GM21526 (cell line): Measurements from ENCODE around the gene PANK3.
"Not testable (repeated sequence)": the region's sequence is repeated elsewhere in the genome, so short reads cannot be mapped to it uniquely, and the experiment has no call there.

Experiments
- ATAC-seq: cut with Tn5 transposase; IDR thresholded peaks from one replicate; pipeline ENCODE4 v1.9.1; 2021; ENCODE audit warnings: moderate library complexity; ENCODE audit not compliant: unreplicated experiment, low FRiP score

PANK3 gene

DNA sequence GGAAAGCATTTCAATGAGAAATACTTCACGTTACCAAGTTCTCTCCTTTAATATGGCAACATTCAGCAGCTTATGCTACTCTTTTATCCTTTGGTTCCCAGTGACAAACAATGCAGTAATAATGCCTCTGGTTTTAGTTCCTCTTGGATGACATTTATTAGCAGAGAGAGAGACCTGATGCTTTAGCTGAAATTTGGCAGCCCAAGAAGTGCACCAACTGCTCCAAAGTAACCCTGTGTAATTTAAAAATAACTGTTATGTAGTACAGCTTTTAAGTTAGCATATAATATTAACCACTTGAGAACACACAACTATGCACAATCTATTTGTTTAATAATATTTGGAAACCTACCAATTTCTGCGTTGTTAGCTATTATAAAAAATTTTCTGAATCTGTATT lies 21.8 kb downstream of the PANK3 start:
- no peak for ATAC-seq

DNA sequence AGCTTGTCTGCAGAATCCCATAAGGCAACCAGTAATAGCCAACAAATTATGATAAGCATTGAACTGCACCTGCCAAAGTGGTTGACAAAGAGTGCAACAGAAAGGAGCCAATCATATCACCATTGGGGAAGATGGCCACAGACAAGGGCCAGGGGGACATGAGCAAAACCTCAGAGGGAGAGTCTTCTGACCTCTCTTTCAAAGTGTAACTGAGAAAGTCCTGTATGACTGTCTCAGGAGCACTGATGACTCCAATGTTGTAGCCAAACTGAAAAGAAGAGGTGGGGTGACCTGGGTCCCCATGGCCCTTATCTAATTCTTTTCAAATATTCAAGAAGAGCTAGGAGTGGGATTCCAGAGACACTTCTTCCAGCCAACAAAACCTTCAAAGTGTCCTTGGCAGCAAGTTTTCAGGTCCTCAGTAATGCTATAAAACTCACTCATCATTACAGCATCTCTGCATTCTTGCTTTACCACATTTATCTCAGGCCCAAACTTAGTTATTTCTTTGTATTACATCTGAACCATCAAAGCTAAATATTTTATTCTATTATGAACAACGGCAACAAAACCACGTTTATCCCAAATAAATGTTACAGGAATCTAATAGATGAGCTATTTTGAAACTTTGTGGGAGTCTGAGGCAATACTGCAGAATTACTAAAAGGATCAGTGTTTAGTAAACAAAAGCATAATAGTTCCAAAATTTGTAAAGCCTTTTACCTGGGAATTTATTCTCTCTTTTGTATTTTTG lies 25.6 kb downstream of the PANK3 start:
- no peak for ATAC-seq

DNA sequence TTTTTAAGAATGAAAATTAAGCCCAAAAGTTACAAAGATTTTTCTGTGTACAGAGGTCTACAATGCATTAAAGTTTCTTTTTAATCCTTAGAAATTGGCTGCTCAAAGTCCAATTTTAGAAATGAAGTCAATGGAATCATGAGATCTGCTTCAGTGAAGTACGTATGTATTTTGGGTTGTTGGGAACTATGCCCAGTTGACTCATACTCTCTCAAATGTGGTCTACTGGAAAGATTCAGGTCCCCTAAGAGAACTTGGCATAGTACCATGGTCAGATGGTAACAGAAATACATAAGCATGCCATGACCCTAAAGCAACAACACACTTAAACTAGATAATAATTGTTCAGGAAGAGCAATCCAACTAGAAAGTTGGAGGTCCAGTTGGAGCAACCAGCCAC lies 27.0 kb downstream of the PANK3 start:
- ATAC-seq = no peak

DNA sequence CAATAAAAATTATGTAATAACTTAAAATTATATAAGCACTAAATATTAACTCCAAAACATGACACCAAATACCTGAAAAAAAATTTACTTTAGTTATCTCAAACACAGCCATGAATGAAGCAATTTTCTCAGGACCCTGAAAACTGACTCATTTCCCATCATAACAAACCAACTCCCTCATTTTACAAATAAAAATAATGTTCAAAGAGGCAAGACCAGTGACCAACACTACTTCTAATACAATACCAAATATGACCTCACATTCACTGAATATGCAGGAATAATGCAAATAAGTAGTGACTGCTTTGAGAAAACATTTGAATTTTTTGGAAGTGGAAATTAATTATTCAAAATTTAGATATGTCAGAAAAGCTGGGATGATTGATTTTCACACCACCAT lies 28.5 kb downstream of the PANK3 start:
- ATAC-seq = no peak

DNA sequence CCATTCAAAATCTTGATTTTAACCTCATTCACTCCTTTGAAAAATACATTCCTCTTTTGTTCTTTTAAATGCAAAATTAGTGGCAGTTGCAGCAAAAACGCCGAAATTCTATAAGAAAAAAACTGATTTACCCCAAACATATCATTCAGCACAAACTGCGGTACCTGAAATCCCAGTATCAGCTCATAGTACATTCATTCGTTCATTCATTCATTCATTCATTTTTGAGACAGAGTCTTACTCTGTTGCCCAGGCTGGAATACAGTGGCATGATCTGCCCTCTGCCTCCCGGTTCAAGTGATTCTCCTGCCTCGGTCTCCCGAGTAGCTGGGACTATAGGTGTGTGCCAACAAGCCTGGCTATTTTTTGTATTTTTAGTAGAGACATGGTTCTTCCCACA lies 29.6 kb downstream of the PANK3 start:
- ATAC-seq = no peak

DNA sequence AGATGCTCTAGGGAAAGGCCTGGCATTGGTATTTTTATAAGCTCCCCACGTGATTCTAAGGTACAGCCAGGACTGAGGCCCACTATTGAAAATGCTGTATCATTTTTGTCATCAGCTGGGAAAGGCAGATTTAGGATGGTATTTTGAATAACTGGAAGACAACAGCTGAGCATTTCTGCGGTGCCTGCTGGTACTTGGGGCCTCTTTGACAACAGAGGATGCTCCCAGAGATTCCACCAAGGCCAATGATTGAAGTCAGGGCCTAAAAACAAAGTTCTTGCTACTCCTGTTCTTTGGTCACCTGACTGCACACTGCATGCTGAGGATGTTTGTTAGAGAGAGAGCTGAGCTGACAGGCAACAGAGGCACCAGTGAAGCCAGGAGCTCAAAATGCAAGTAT lies 42.0 kb downstream of the PANK3 start:
- no peak for ATAC-seq

DNA sequence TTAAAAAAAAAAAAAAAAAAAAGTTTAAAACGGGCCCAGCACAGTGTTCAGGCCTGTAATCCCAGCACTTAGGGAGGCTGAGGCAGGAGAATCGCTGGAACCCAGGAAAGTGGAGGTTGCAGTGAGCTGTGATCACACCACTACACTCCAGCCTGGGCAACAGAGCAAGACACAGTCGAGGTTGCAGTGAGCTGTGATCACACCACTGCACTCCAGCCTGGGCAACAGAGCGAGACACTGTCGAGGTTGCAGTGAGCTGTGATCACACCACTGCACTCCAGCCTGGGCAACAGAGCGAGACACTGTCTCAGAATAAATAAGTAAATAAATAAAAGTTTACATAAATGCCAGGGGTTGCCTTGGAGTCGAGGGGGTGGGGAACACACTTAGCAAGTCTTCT lies 44.8 kb downstream of the PANK3 start:
- ATAC-seq = not testable (repeated sequence)

DNA sequence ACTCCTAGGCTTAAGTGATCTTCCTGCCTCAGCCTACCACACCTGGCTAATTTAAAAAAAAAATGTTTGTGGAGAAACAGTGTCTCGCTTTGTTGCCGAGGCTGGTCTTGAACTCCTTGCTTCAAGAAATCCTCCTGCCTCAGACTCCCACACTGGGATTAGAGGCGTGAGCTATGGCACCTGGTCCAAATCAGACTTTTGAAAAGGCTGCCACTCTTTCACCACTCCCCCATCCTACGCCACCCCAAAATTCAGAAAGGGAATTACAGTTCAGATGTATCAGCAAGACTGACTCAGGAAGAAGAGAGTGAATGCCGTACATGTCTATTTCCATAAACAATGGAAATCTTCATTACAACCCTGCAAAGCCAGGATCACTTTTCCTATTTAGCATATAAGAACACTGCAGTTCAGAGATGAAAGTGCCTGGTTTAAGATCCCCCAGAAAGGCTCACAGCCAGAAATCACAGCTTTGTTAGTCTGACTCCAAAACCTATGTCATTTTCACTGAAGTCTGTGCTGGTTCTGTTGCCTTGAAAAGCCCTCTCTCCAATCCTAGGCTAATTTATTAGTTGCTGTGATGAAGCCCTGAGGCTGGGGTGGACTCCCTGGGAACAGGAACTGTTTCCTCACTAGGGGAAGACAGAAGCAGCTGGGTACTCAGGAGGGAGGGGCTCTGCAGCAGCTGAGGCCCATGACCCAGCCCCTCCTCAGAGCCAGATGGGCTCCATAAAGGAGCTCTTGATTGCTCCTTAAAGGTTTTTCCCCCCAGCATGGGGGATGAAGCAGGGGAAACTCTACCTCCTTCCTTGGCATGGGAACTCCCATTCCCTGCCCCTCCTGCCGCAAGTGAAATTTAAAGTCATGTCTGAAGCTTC lies 46.9 kb downstream of the PANK3 start:
- ATAC-seq = no peak

DNA sequence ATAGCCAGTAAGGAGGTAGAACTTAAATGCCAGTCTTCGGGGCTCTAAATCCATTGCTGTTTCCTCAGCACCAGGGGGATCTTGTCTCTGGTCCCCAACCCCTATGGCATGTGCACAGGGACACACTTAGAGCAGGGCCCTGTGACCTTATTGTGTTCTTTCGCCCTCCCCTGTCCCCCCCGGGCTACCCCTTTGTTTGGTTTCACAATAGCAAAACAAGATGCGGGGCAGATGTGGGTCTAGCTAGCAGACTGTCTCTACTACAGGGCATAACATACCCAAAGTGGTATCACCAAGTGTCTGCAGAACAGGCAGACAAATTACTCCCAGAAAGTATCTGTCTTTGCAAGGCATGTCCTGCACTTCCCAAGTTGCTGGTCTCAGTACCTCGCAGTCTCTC lies 48.0 kb downstream of the PANK3 start:
- ATAC-seq = no peak

DNA sequence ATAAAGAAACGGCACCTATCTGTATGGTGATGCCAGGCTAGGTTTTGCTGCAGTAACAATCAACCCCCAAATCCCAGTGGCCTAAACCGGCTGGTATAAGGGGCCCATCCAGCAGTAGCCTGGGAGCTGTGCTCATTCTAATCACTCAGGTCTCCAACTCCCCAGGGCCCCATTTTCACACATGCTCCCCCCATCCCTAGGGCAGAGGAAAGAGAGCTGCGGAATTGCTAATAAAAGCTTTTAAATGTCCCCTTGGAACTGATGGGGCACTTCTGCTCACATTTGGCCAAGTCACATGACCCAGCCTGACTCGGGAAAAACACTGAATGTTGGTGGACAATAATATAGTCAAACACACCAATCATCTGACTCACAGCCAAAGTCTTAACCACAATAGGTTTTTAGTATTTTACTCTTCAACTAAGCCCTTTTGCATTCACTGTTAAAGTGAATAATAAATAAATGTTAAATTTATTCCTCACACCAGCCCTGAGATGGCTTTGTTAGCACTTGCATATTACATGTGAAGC lies 48.5 kb downstream of the PANK3 start:
- ATAC-seq = no peak

DNA sequence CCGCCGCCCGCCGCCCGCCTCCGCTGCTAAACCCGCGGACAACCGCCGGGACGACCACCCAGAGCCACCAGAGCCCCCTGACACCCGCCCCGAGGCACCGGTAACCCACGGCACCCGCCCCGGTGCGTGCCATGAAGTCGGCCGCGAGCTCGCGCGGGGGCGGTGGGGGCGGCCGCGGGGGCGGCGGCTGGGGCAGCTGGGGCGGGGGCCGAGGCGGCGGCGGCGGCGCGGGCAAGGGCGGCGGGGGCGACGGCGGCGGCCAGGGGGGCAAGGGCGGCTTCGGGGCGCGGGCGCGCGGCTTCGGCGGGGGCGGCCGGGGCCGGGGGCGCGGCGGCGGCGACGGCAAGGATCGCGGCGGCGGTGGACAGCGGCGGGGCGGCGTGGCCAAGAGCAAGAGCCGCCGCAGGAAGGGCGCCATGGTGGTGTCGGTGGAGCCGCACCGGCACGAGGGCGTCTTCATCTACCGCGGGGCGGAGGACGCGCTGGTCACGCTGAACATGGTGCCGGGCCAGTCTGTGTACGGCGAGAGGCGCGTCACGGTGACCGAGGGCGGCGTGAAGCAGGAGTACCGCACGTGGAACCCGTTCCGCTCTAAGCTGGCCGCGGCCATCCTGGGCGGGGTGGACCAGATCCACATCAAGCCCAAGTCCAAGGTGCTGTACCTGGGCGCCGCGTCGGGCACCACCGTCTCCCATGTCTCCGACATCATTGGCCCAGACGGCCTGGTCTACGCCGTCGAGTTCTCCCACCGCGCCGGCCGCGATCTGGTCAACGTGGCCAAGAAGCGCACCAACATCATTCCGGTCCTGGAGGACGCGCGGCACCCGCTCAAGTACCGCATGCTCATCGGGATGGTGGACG lies 49.6 kb downstream of the PANK3 start:
- no peak for ATAC-seq

DNA sequence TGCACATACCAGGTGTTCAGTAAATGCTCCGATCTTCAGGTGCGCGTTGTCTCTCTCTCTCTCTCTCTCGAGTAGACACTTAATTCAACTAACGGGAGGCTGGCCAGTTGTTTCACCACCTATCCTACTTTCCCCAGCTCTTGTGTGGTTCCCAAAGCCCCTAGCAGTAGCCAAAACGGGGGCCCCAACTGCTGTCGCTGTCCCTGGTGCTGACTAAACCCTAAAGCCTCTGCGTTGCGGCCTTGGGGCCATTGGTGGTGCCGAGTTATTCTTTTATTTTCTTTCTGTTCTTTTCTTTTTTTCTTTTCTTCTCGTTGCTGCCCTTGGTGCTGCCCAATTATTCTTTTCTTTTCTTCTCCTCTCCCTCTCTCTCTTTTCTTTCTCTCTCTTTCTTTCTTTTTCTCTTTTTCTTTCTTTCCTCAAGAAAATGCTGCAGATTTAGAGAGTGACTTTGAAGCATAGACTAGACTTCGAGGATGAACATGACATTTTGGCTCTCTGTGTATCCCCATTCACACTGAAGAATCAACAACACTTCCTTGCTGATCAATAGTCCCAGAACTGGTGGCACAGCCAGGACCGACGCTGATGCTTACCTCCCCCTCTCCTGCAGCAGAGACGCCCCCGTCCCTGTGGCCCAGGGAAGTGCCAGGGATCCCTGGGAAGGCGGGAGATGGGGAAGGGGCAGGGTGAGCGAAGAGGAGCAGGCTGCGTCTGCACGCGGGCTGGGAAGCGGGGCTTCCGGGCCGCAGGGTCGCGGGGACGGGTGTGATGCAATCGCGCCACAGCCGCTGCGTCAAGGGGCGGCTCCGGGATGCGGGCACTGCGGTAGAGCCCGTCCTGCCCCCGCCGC lies 50.4 kb downstream of the PANK3 start, which contains the start of gene FBLL1:
FBLL1 (plus strand) TSS at position 785 of the 853 bp plus-strand sequence. CDS start 200 bp downstream, outside the sequence.
- no peak for ATAC-seq

DNA sequence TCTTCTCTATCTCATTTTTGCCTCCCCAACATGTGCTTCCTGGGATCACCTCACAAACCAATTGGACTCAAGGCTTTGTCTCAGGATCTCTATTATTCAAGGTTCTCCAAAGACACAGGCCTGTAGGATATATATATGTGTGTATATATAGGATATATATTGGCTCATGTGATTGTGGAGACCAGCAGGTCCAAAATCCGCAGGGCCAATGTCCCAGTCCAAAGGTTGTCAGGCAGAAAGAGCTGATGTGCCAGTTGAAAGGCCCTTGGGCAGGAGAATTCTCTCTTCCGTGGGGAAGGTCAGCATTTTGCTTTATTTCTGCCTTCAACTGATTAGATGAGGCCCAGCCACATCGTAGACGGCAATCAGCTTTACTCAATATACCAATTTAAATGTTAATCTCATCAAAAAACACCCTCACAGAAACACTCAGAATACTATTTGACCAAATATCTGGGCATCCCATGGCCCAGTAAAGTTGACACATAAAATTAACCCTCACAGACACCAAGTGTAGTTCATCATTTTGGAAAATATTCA lies 51.3 kb downstream of the PANK3 start:
- no peak for ATAC-seq

DNA sequence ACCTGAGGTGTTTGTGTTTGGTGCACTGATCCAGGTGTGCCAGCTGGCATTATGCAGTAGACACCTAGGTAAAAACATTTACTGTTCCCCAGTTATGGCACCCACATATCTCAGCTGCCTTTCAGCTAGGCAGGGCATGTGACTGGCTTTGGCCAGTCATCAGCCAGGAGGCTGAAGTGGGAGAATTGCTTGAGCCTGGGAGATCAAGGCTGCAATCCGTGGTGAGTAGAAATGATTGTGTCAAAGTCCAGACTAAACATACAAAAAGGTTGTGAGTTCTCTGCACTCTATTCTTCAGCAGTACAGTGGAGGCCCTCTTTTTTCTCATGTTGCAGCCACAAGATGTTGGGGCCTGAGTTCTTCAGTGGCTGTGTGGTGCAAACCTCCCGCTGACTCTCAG lies 53.3 kb downstream of the PANK3 start:
- ATAC-seq = no peak

DNA sequence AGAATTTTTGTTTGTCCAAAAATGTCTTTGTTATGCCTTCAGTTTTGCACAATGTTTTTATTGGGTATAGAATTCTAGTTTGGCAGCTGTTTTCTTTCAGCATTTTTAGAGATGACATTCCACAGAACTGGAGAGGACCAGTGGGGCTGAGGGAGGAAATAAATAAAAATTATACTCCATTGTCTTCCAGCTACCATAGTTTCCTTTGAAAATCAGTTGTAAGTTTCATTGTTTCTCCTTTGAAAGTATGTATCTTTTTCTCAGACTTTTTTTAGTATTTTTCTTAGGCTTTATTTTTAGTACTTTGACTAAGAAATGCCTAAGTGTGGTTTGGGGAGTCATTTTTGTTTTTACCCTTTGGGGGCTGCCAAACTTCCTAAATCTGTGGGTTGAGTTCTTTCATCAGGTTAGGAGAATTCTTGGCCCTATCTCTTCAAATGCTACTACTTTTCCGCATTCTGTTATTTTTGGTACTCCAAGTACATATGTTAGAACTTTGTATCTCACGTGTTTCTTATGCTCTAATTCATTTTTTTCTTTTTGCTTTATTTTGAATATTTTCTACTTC lies 65.2 kb downstream of the PANK3 start:
- ATAC-seq = no peak

DNA sequence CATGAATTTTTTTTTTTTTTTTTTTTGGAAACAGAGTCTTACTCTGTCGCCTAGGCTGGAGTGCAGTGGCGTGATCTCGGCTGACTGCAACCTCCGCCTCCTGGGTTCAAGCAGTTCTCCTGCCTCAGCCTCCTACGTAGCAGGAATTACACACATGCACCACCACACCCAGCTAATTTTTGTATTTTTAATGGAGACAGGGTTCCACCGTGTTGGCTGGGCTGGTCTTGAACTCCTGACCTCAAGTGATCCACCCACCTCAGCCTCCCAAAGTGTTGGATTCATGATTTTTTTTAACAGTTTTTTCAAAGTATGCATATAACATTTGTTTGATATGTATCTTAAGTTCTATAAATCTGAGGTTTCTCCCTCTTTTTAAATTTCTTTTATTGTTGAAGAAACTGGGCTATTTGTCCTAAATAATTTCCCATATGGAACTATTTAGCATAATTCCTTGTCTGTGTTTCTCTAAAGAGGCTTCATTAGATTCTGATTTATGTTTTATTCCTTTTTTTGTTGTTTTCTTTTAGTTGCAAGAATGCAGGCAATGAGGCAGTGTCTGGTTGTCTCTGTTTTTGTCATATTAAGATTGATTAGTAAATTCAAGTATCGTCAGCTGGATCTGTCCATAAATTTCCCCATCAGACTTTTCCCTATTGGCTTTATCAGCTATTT lies 76.5 kb downstream of the PANK3 start:
- ATAC-seq = no peak
